Measurements from ENCODE around the gene PM20D1.
"Not testable (repeated sequence)": the region's sequence is repeated elsewhere in the genome, so short reads cannot be mapped to it uniquely, and the experiment has no call there.

PM20D1 gene, protein sequence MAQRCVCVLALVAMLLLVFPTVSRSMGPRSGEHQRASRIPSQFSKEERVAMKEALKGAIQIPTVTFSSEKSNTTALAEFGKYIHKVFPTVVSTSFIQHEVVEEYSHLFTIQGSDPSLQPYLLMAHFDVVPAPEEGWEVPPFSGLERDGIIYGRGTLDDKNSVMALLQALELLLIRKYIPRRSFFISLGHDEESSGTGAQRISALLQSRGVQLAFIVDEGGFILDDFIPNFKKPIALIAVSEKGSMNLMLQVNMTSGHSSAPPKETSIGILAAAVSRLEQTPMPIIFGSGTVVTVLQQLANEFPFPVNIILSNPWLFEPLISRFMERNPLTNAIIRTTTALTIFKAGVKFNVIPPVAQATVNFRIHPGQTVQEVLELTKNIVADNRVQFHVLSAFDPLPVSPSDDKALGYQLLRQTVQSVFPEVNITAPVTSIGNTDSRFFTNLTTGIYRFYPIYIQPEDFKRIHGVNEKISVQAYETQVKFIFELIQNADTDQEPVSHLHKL

DNA sequence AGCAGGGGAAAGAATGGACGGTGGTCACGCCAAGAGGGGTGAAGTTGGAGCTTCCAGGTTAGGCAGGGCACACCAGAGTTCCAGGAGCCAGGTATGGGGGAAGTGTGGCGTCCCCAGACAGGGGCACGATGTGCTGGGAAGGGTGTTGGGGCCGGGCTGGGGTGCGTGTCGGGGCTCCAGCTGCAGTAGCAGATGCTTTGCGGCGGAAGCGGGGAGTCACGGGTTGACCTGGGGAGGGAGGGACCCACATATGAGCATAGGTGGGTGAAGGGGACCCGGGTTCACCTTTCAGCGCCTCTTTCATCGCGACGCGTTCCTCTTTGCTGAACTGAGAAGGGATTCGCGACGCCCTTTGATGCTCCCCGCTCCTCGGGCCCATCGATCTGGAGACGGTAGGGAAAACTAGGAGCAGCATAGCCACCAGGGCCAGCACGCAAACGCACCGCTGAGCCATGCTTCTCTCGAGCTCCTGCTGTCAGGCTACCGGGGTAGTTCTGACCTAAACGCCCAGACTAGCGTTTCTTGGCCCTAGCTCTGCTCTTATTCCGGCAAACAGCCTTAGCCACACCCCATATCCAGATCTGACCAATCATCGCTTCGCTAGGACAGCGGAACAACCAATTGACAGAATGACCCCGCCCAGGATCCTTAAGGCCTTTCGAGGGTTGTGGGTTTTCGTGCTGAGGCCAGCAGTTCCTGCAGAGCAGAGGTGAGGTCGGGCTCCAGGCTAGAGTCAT, at the start of gene PM20D1:
PM20D1 (minus strand) TSS at position 514 of the 737 bp plus-strand sequence; CDS start at position 454, 60 bp downstream.
- no peak for DNase-seq (ENCODE audit: low read depth)
- TF ChIP-seq POLR2A (IDR thresholded peaks at IDR 0.05; ENCODE audit: extremely low read depth, insufficient read length), result no peak
- TF ChIP-seq MYC (IDR thresholded peaks at IDR 0.05; ENCODE audit: low read depth, low read length), result no peak
- TF ChIP-seq, protein P1, sequence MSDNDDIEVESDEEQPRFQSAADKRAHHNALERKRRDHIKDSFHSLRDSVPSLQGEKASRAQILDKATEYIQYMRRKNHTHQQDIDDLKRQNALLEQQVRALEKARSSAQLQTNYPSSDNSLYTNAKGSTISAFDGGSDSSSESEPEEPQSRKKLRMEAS (IDR thresholded peaks at IDR 0.05; ENCODE audit: low read depth, low read length), result no peak
- TF ChIP-seq, protein P2, sequence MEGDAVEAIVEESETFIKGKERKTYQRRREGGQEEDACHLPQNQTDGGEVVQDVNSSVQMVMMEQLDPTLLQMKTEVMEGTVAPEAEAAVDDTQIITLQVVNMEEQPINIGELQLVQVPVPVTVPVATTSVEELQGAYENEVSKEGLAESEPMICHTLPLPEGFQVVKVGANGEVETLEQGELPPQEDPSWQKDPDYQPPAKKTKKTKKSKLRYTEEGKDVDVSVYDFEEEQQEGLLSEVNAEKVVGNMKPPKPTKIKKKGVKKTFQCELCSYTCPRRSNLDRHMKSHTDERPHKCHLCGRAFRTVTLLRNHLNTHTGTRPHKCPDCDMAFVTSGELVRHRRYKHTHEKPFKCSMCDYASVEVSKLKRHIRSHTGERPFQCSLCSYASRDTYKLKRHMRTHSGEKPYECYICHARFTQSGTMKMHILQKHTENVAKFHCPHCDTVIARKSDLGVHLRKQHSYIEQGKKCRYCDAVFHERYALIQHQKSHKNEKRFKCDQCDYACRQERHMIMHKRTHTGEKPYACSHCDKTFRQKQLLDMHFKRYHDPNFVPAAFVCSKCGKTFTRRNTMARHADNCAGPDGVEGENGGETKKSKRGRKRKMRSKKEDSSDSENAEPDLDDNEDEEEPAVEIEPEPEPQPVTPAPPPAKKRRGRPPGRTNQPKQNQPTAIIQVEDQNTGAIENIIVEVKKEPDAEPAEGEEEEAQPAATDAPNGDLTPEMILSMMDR (IDR thresholded peaks at IDR 0.05; ENCODE audit: low read depth, low read length), result no peak
- H3K4me3 ChIP-seq (ENCODE audit: low read depth, low read length), result no peak within 1 kb of the TSS

DNA sequence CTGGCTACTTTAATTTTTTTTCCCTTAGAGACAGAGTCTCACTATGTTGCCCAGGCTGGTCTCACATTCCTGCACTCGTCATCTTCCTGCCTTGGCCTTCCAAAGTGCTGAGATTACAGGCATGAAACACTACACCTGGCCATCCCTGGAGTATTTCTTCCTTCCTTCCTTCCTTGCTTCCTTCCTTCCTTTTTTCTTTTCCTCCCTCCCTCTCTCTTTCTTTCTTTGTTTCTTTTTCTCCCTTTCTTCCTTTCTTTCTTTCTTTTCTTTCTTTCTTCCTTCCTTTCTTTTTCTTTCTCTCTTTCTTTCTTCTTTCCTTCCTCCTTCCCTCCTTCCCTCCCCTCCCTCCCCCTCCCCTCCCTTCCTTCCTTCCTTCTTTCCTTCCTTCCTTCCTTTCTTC, 46.4 kb upstream of the PM20D1 start:
- DNase-seq (ENCODE audit: low read depth), result no peak
- no peak overlapping the region for H3K4me3 ChIP-seq (ENCODE audit: low read depth, low read length)
- no peak for TF ChIP-seq POLR2A (IDR thresholded peaks at IDR 0.05; ENCODE audit: extremely low read depth, insufficient read length)
- TF ChIP-seq, protein P1 (IDR thresholded peaks at IDR 0.05; ENCODE audit: low read depth, low read length), result no peak
- TF ChIP-seq MYC (IDR thresholded peaks at IDR 0.05; ENCODE audit: low read depth, low read length), result no peak
- TF ChIP-seq, protein P2 (IDR thresholded peaks at IDR 0.05; ENCODE audit: low read depth, low read length), result no peak

DNA sequence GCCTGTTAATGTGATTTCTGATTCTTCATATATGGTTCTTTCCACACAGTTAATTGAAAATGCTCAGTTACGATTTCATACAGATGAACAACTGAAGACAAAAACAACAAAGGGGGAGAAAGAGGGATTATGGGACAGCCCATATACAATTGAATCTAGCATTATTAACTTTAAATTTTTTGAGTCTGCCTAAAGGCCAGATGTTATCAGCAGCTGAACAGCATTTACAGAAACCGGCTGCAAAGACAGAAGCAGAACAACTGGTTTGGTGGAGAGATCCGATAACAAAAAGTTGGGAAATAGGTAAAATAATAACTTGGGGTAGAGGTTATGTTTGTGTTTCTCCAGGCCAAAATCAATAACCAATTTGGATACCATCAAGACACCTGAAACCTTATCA, 44.2 kb upstream of the PM20D1 start:
- H3K4me3 ChIP-seq (ENCODE audit: low read depth, low read length); DNase-seq (ENCODE audit: low read depth): not testable (repeated sequence)

DNA sequence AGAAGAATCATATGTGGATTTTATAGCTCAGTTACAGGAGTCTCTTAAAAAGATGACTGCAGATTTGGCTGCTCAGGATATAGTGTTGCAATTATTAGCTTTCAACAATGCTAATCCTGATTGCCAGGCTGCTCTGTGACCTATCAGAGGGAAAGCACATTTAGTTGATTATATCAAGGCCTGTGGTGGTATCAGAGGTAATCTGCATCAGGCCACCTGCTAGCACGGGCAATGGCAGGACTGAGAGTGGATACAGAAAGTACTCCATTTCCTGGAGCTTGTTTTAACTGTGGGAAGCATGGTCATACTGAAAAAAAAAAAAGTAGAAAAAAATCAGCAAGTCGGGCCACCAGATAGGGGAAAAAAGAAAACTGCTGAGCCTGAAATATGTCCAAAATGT, 42.2 kb upstream of the PM20D1 start:
- DNase-seq (ENCODE audit: low read depth); H3K4me3 ChIP-seq (ENCODE audit: low read depth, low read length): not testable (repeated sequence)

DNA sequence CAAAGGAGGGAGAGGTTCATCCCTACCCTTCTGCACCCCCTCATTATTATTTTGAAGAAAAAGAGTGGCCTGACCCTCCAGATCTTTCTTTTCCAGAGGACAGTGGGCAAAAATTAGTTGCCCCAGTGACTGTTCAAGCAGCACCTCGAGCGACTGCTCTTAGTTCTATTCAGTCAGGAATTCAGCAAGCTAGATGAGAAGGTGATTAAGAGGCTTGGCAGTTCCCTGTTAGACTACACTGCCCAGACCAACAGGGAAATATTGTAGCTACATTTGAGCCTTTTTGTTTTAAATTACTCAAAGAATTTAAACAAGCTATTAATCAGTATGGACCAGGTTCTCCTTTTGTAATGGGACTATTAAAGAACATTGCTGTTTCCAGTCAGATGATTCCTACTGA, 41.5 kb upstream of the PM20D1 start:
- DNase-seq (ENCODE audit: low read depth); H3K4me3 ChIP-seq (ENCODE audit: low read depth, low read length): not testable (repeated sequence)

DNA sequence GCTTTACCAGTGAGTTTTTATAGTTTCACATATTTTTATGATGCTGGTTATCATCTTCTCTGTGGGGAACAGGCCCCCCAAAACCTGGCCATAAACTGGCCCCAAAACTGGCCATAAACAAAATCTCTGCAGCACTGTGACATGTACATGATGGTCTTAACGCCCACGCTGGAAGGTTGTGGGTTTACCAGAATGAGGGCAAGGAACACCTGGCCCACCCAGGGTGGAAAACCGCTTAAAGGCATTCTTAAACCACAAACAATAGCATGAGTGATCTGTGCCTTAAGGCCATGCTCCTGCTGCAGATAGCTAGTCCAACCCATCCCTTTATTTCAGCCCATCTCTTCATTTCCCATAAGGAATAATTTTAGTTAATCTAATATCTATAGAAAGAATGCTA, 40.7 kb upstream of the PM20D1 start:
- not testable (repeated sequence) for H3K4me3 ChIP-seq (ENCODE audit: low read depth, low read length); DNase-seq (ENCODE audit: low read depth)

DNA sequence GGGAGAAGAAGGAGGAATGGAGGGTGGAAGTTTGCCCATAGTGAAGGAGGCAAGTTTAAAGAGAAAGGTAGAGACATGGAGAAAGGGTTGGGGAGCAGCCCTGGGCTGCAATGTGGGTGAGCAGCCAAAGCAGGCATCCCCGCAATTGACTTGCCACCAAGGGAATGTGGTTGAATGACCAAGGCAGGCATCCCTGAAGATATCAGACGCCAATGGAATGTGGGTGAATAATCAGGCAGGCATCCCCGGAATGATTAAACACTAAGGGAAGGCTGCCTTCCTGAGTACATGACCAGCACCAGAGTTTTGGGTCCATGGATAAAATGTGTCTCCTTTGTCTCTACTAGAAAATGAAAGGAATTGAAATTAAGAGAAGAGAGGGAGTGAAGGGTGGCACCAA, 39.8 kb upstream of the PM20D1 start:
- not testable (repeated sequence) for DNase-seq (ENCODE audit: low read depth); H3K4me3 ChIP-seq (ENCODE audit: low read depth, low read length)

DNA sequence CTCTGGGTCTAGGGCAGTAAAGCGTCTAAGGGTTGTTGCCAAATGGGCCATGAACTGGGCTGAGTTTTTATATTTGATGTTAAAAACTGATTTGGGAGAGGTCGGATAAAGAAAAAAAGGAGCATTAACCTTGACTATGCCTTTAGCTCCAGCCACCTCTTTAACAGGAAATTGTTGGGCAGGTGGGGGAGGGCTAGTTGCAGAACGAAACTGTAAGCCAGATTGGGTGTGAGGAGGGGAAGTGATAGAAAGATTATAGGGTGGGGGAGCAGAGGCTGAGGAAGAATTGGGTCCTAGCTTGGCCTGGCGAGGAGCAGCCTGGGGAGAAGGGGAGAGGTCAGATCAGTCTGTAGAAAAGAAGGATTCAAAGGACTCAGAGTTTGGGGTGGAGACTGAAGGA, 39.1 kb upstream of the PM20D1 start:
- DNase-seq (ENCODE audit: low read depth), result not testable (repeated sequence)

DNA sequence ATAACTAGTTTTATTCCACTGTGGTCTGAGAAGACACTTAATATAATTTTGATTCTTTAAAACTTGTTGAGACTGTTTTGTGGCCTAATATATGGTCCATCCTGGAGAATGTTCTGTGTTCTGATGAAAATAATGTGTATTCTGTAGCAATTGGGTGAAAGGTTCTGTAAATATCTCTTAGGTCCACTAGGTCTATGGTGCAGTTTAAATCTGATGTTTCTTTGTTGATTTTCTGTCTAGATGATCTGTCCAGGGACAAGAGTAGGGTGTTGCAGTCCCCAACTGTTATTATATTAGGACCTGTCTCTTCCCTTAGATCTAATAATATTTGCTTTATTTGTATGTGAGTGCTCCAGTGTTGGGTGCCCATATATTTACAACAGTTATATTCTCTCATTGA, 33.9 kb upstream of the PM20D1 start:
- H3K4me3 ChIP-seq (ENCODE audit: low read depth, low read length), result no peak overlapping the region
- no peak for DNase-seq (ENCODE audit: low read depth)
- TF ChIP-seq, protein P2 (IDR thresholded peaks at IDR 0.05; ENCODE audit: low read depth, low read length), result no peak
- TF ChIP-seq, protein P1 (IDR thresholded peaks at IDR 0.05; ENCODE audit: low read depth, low read length), result no peak
- TF ChIP-seq POLR2A (IDR thresholded peaks at IDR 0.05; ENCODE audit: extremely low read depth, insufficient read length) (no peak), MYC (IDR thresholded peaks at IDR 0.05; ENCODE audit: low read depth, low read length) (no peak)

More for the DNA sequence above, 39.1 kb upstream of the PM20D1 start:
- H3K4me3 ChIP-seq (ENCODE audit: low read depth, low read length), result not testable (repeated sequence)

Measured in NB4 (cell line).